ENCODE results near the gene PRMT1.

- TF ChIP-seq CTCF (IDR thresholded peaks at IDR 0.05) (no peak), POLR2AphosphoS5 (IDR thresholded peaks at IDR 0.05) (no peak)
Observed at GRCh38 chr19:49730166-49730565, 53.1 kb downstream of the PRMT1 start.

Measured in transverse colon (tissue), 4 donors.